ENCODE data around the gene DST.

The DST gene

GRCh38 chr6:56489559-56489958 is 153.1 kb downstream of the DST start:
- Histone ChIP-seq H3K4me1 (ENCODE audit: low read length) (no peaks in the 10 kb centered on the region), H3K9ac (ENCODE audit: low read length) (no peak overlapping the region), H3K27ac (ENCODE audit: low read length) (no peak overlapping the region), H2AFZ (ENCODE audit: low read length) (no peak overlapping the region), H3K36me3 (replicated peaks; ENCODE audit: insufficient read depth, low read length) (no peaks in the 10 kb centered on the region; the same call in 1 of the 2 replicates), H3K4me2 (ENCODE audit: low read depth, low read length) (no peak overlapping the region), H3K79me2 (ENCODE audit: low read length) (no peaks in the 10 kb centered on the region), H3K4me3 (ENCODE audit: low read length) (no peak overlapping the region), H3K9me2 (replicated peaks; ENCODE audit: insufficient read depth, low read length) (no peaks in the 10 kb centered on the region), H4K20me1 (ENCODE audit: insufficient read depth, low read length) (no peaks in the 10 kb centered on the region), H3K9me3 (replicated peaks; ENCODE audit: insufficient read depth, low read length) (no peaks in the 10 kb centered on the region), H3K27me3 (replicated peaks; ENCODE audit: insufficient read depth, low read length) (no peaks in the 10 kb centered on the region), H3F3A (ENCODE audit: insufficient read depth, low read length) (no peaks in the 10 kb centered on the region; the same call in 1 of the 2 replicates)
- TF ChIP-seq EZH2 (optimal IDR thresholded peaks at IDR 0.05; ENCODE audit: low read depth, low read length) (no peak), EZH2phosphoT487 (IDR thresholded peaks at IDR 0.05; ENCODE audit: low read length) (no peak), CTCF (IDR thresholded peaks at IDR 0.05; ENCODE audit: low read length) (no peak)
- DNase-seq, result no peak

- no peak overlapping the region for H2AFZ ChIP-seq (ENCODE audit: low read length)
- DNase-seq, result no peak
- no peaks in the 10 kb centered on the region; the same call in 1 of the 2 replicates for H3K36me3 ChIP-seq (replicated peaks; ENCODE audit: insufficient read depth, low read length)
- H3K9me3 ChIP-seq (replicated peaks; ENCODE audit: insufficient read depth, low read length), result no peaks in the 10 kb centered on the region
- no peaks in the 10 kb centered on the region; the same call in 1 of the 2 replicates for H4K20me1 ChIP-seq (ENCODE audit: insufficient read depth, low read length)
- H3K9me2 ChIP-seq (replicated peaks; ENCODE audit: insufficient read depth, low read length), result no peaks in the 10 kb centered on the region
- H3K27ac ChIP-seq (ENCODE audit: low read length), result no peak overlapping the region
- no peak overlapping the region for H3K4me2 ChIP-seq (ENCODE audit: low read depth, low read length)
- H3F3A ChIP-seq (ENCODE audit: insufficient read depth, low read length), result no peaks in the 10 kb centered on the region; the same call in 1 of the 2 replicates
- H3K27me3 ChIP-seq (replicated peaks; ENCODE audit: insufficient read depth, low read length), result no peaks in the 10 kb centered on the region
- H3K4me1 ChIP-seq (ENCODE audit: low read length), result no peaks in the 10 kb centered on the region
- H3K4me3 ChIP-seq (ENCODE audit: low read length), result no peak overlapping the region
- no peaks in the 10 kb centered on the region for H3K79me2 ChIP-seq (ENCODE audit: low read length)
- no peak overlapping the region for H3K9ac ChIP-seq (ENCODE audit: low read length)
- TF ChIP-seq CTCF (IDR thresholded peaks at IDR 0.05; ENCODE audit: low read length), result no peak
- no peak for TF ChIP-seq EZH2 (optimal IDR thresholded peaks at IDR 0.05; ENCODE audit: low read depth, low read length)
- no peak for TF ChIP-seq EZH2phosphoT487 (IDR thresholded peaks at IDR 0.05; ENCODE audit: low read length)
Measured at GRCh38 chr6:56488281-56488680, 154.4 kb downstream of the DST start.

GRCh38 chr6:56486681-56487080 is 156.0 kb downstream of the DST start:
- no peak for DNase-seq
- no peak overlapping the region for H2AFZ ChIP-seq (ENCODE audit: low read length)
- H3K9me2 ChIP-seq (replicated peaks; ENCODE audit: insufficient read depth, low read length), result no peaks in the 10 kb centered on the region
- H3K9me3 ChIP-seq (replicated peaks; ENCODE audit: insufficient read depth, low read length), result no peaks in the 10 kb centered on the region
- no peaks in the 10 kb centered on the region; the same call in 1 of the 2 replicates for H4K20me1 ChIP-seq (ENCODE audit: insufficient read depth, low read length)
- H3K27me3 ChIP-seq (replicated peaks; ENCODE audit: insufficient read depth, low read length), result no peaks in the 10 kb centered on the region
- TF ChIP-seq CTCF (IDR thresholded peaks at IDR 0.05; ENCODE audit: low read length) (no peak), EZH2phosphoT487 (IDR thresholded peaks at IDR 0.05; ENCODE audit: low read length) (no peak), EZH2 (optimal IDR thresholded peaks at IDR 0.05; ENCODE audit: low read depth, low read length) (no peak)
- H3K36me3 ChIP-seq (replicated peaks; ENCODE audit: insufficient read depth, low read length), result no peaks in the 10 kb centered on the region; the same call in none of the 2 replicates
- no peak overlapping the region for H3K4me3 ChIP-seq (ENCODE audit: low read length)
- no peak overlapping the region for H3K9ac ChIP-seq (ENCODE audit: low read length)
- H3K4me2 ChIP-seq (ENCODE audit: low read depth, low read length), result no peak overlapping the region
- no peaks in the 10 kb centered on the region for H3F3A ChIP-seq (ENCODE audit: insufficient read depth, low read length)
- no peaks in the 10 kb centered on the region for H3K79me2 ChIP-seq (ENCODE audit: low read length)
- H3K4me1 ChIP-seq (ENCODE audit: low read length), result no peaks in the 10 kb centered on the region
- H3K27ac ChIP-seq (ENCODE audit: low read length), result no peak overlapping the region
